DMS79 treated with DMSO at 0.1 percent for 48 hours (cell line): ENCODE data around the gene SLC35F3.

Source experiments
- DNase-seq: peaks from one replicate; lab custom pipeline; 2025; lab: John Stamatoyannopoulos, UW

Gene SLC35F3

GRCh38 chr1:234368320-234369032 lies 464.0 kb downstream of the SLC35F3 start:
- DNase-seq = no peak

GRCh38 chr1:234369033-234369430 lies 464.6 kb downstream of the SLC35F3 start:
- DNase-seq = no peak

- DNase-seq = no peak
Observed at GRCh38 chr1:234369784-234370183, 465.3 kb downstream of the SLC35F3 start.

GRCh38 chr1:234371414-234371813 lies 466.9 kb downstream of the SLC35F3 start:
- no peak for DNase-seq

- DNase-seq = no peak
Observed at GRCh38 chr1:234372011-234372757, 467.7 kb downstream of the SLC35F3 start.

GRCh38 chr1:234373064-234373958 lies 468.8 kb downstream of the SLC35F3 start, which contains the start of gene COA6:
Gene COA6 (plus strand): TSS chr1:234373456. CDS start chr1:234373467, 11 bp downstream.
- DNase-seq = peak; percentile 88

- no peak for DNase-seq
Observed at GRCh38 chr1:234373959-234374254, 469.4 kb downstream of the SLC35F3 start.
